NB4 (cell line): ENCODE results near the gene C19orf53.

ENCODE experiments used
- DNase-seq: peaks from one replicate; pipeline ENCODE4 v3.0.0; 2010; ENCODE audit warnings: low read depth
- H3K4me3 ChIP-seq: one replicate; pipeline ENCODE4 v1.5.1; 2011; ENCODE audit warnings: mild to moderate bottlenecking, low read depth, low read length, moderate library complexity
- CTCF ChIP-seq: IDR thresholded peaks from one replicate; pipeline ENCODE4 v1.5.1; 2012; ENCODE audit warnings: low read depth, low read length
- MAX ChIP-seq: IDR thresholded peaks from 2 replicates; pipeline ENCODE4 v1.6.1; 2011; ENCODE audit warnings: low read depth, low read length
- MYC ChIP-seq: IDR thresholded peaks from 2 replicates; pipeline ENCODE4 v1.6.1; 2011; ENCODE audit warnings: low read depth, low read length
- POLR2A ChIP-seq: IDR thresholded peaks from 2 replicates; pipeline ENCODE4 v1.6.1; 2011; ENCODE audit warnings: mild to moderate bottlenecking; ENCODE audit not compliant: insufficient read length; ENCODE audit errors: extremely low read depth

The C19orf53 gene

GRCh38 chr19:13774217-13775191 lies at the start of gene C19orf53:
TSS of gene C19orf53 (plus strand) at chr19:13774456. CDS start at chr19:13774478, 22 bp downstream.
- peak; percentile 93 for DNase-seq
- TF ChIP-seq MYC (peak; percentile 89), CTCF (no peak), POLR2A (peak; percentile 77), MAX (peak; percentile 74)
- peak within 1 kb of the TSS; percentile 78 for H3K4me3 ChIP-seq

- H3K4me3 ChIP-seq: no peak overlapping the region
- peak; percentile 20 for DNase-seq
- TF ChIP-seq CTCF: no peak
- no peak for TF ChIP-seq MYC
- no peak for TF ChIP-seq POLR2A
- TF ChIP-seq MAX: no peak
Observed at GRCh38 chr19:13726323-13726722, 47.9 kb upstream of the C19orf53 start.

- no peak for TF ChIP-seq CTCF
- TF ChIP-seq MAX: no peak
- no peak for TF ChIP-seq POLR2A
- no peak for TF ChIP-seq MYC
- no peak overlapping the region for H3K4me3 ChIP-seq
- no peak for DNase-seq
Observed at GRCh38 chr19:13727798-13728197, 46.5 kb upstream of the C19orf53 start.

GRCh38 chr19:13729859-13730258 lies 44.4 kb upstream of the C19orf53 start:
- H3K4me3 ChIP-seq: no peak overlapping the region
- DNase-seq: peak; percentile 33
- no peak for TF ChIP-seq MAX
- no peak for TF ChIP-seq CTCF
- no peak for TF ChIP-seq MYC
- TF ChIP-seq POLR2A: no peak

GRCh38 chr19:13731147-13731964 lies 42.9 kb upstream of the C19orf53 start:
- peak; percentile 93 for DNase-seq
- no peak for TF ChIP-seq MYC
- peak; percentile 89 for TF ChIP-seq POLR2A
- no peak for TF ChIP-seq CTCF
- TF ChIP-seq MAX: peak; percentile 40; the same call in 1 of the 2 replicates

More at GRCh38 chr19:13731147-13731964, 42.9 kb upstream of the C19orf53 start:
- peak overlapping the region; percentile 66 for H3K4me3 ChIP-seq
